BE2C (cell line): ENCODE data around the gene CREB1.

ENCODE experiments used
- DNase-seq: peaks from one replicate; pipeline ENCODE4 v3.0.0-alpha.2; 2020
- H3K27me3 ChIP-seq: fragments of 250-450 bp; sonication (Bioruptor Pico); 2 replicates; pipeline ENCODE4 v1.5.1; 2020; ENCODE audit warnings: mild to moderate bottlenecking
- H3K36me3 ChIP-seq: fragments of 250-450 bp; sonication (Bioruptor Pico); 2 replicates; pipeline ENCODE4 v1.5.1; 2020; ENCODE audit warnings: mild to moderate bottlenecking
- H3K4me1 ChIP-seq: fragments of 250-450 bp; sonication (Bioruptor Pico); 2 replicates; pipeline ENCODE4 v1.5.1; 2020
- H3K4me3 ChIP-seq: 2 replicates; pipeline ENCODE4 v1.5.1; 2011; ENCODE audit warnings: low read depth, low read length
- H3K9me3 ChIP-seq: fragments of 250-450 bp; sonication (Bioruptor Pico); 2 replicates; pipeline ENCODE4 v1.5.1; 2020
- TF ChIP-seq, protein P1 (sequence below): IDR thresholded peaks from 2 replicates; pipeline ENCODE4 v1.5.1; 2012; ENCODE audit warnings: mild to moderate bottlenecking, low read depth, low read length

CREB1 gene

DNA sequence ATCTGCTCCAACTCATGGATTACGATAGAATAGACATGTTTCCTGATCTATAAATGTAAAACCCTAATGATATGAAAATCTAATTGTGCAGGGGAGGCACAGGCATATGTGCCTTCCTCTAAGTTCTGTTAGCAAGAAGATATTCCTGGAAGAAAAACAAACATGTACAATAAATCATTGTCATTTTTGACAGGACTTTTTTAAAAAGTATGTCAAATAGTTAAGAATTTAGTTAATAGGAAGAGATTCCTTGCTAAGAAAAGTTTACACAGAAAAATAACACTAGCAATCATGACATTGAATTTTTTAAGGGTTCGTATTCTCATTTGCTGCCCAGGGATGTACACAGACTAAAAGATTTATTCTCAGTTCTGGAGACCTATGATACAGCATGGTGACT is 15.3 kb upstream of the CREB1 start:
- peaks cover 11% of the 10 kb centered on the region for H3K4me1 ChIP-seq
- H3K36me3 ChIP-seq, result no peaks in the 10 kb centered on the region
- no peaks in the 10 kb centered on the region for H3K9me3 ChIP-seq
- DNase-seq, result no peak
- no peak overlapping the region for H3K4me3 ChIP-seq
- H3K27me3 ChIP-seq, result no peaks in the 10 kb centered on the region
- TF ChIP-seq, protein P1, sequence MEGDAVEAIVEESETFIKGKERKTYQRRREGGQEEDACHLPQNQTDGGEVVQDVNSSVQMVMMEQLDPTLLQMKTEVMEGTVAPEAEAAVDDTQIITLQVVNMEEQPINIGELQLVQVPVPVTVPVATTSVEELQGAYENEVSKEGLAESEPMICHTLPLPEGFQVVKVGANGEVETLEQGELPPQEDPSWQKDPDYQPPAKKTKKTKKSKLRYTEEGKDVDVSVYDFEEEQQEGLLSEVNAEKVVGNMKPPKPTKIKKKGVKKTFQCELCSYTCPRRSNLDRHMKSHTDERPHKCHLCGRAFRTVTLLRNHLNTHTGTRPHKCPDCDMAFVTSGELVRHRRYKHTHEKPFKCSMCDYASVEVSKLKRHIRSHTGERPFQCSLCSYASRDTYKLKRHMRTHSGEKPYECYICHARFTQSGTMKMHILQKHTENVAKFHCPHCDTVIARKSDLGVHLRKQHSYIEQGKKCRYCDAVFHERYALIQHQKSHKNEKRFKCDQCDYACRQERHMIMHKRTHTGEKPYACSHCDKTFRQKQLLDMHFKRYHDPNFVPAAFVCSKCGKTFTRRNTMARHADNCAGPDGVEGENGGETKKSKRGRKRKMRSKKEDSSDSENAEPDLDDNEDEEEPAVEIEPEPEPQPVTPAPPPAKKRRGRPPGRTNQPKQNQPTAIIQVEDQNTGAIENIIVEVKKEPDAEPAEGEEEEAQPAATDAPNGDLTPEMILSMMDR, result no peak

DNA sequence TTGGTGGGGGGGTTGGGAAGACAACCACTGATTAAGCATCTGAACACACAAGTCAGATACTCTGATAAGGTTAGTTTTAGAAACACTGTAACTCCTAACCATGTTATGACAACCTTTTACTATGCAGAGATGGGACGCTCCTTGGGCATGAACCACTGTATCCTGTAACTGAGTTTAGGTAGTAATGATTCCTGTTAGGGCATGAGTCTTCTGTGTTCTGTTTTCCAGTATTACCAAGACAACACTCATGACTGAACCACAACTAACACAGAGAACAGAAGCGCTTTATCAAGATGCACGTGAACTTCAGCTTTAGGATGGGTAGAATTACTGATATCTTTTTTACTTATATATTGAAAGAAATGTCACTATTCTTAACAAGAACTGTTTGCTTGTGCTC is 14.1 kb upstream of the CREB1 start:
- TF ChIP-seq, protein P1, result no peak
- DNase-seq, result no peak
- Histone ChIP-seq H3K4me1 (peaks cover 11% of the 10 kb centered on the region), H3K4me3 (no peak overlapping the region), H3K9me3 (no peaks in the 10 kb centered on the region), H3K36me3 (no peaks in the 10 kb centered on the region), H3K27me3 (no peaks in the 10 kb centered on the region)

DNA sequence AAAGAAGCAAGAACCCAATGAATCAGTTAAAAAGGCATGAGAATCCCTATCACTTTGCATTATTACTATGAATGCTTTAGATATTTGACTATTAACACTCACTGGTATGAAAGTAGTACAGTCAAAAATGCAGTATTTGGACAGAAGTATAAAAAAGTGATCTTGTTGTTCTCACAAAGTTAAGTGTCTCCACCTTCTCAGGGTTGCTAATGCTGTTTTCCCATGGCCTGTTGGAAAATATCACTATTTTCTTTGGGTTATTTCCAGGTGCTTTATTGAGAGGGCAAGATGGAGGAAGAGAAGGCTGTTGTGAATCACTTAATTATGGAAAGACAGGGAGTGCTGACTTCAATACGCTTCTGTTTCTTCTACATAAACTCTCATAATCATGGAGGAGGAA is 13.6 kb upstream of the CREB1 start:
- Histone ChIP-seq H3K9me3 (no peaks in the 10 kb centered on the region), H3K27me3 (no peaks in the 10 kb centered on the region), H3K36me3 (no peaks in the 10 kb centered on the region), H3K4me1 (peaks cover 11% of the 10 kb centered on the region), H3K4me3 (no peak overlapping the region)
- TF ChIP-seq, protein P1, result no peak
- DNase-seq, result no peak

GRCh38 chr2:207523005-207523404 is 6.8 kb upstream of the CREB1 start:
- Histone ChIP-seq H3K9me3 (no peaks in the 10 kb centered on the region), H3K4me1 (no peaks in the 10 kb centered on the region), H3K36me3 (no peaks in the 10 kb centered on the region), H3K4me3 (no peak overlapping the region), H3K27me3 (no peaks in the 10 kb centered on the region)
- TF ChIP-seq, protein P1, result no peak
- DNase-seq, result no peak

- Histone ChIP-seq H3K36me3 (no peaks in the 10 kb centered on the region), H3K9me3 (no peaks in the 10 kb centered on the region), H3K4me1 (no peaks in the 10 kb centered on the region), H3K4me3 (no peak overlapping the region), H3K27me3 (no peaks in the 10 kb centered on the region)
- DNase-seq, result no peak
- TF ChIP-seq, protein P1, result no peak
These were observed 4.5 kb upstream of the CREB1 start for GRCh38 chr2:207525296-207525695.

DNA sequence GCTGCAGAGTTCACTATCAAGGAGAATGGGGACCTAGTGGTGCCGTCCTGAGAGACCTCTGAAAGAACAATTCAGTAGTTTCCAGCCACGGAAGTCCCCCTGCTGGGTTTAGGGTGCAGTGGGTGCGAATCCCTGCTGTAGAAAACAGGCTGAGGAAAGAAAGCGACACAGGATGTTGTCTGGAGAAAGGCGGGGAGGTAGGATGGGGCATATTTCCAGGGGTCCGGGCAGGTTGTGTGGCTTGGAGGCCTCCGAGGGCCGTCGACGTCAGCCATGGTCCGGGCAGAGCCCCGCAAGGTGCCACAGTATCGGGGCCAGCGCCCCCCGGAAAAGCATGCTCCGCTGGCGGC is 807 bp upstream of the CREB1 start:
- DNase-seq, result peak; percentile 36
- Histone ChIP-seq H3K4me1 (no peaks in the 10 kb centered on the region), H3K9me3 (no peaks in the 10 kb centered on the region), H3K4me3 (peak overlapping the region; percentile 78), H3K27me3 (no peaks in the 10 kb centered on the region), H3K36me3 (no peaks in the 10 kb centered on the region)
- TF ChIP-seq, protein P1, result no peak
